Measurements from ENCODE around the gene NFIA.

Gene NFIA

GRCh38 chr1:61238359-61238665 is 156.0 kb downstream of the NFIA start:
- H3K27ac Mint-ChIP-seq, result no peak overlapping the region
- H3K9me3 Mint-ChIP-seq (ENCODE audit: low read depth), result no peaks in the 10 kb centered on the region
- peaks cover 3% of the 10 kb centered on the region for H3K27me3 Mint-ChIP-seq
- no peaks in the 10 kb centered on the region for H3K4me1 Mint-ChIP-seq (ENCODE audit: low read depth)
- peaks cover 2% of the 10 kb centered on the region for H3K36me3 Mint-ChIP-seq
- no peak overlapping the region for H3K4me3 Mint-ChIP-seq

GRCh38 chr1:61240878-61241277 is 158.5 kb downstream of the NFIA start:
- Mint-ChIP-seq H3K4me1 (ENCODE audit: low read depth) (no peaks in the 10 kb centered on the region), H3K9me3 (ENCODE audit: low read depth) (no peaks in the 10 kb centered on the region)

DNA sequence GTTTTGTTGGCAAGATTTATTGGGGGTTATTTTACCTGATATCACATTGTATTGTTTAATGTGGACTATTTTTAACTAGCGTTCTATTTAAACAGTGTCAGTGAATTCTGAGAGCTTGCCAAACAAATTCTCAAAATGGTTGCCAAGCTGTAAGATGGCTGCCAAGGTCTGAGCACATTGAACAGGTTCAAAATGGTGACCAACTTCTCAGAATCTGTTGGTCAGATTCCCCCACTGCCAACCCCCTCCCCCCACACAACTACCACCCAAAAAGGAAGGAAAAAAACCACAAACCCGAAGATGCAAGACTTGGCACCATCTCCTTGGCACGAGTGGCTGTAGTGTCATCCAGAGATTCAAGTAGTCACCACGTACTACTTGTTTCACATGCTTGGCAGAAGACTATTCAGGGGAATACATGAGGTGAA is 159.1 kb downstream of the NFIA start:
- Mint-ChIP-seq H3K4me1 (ENCODE audit: low read depth) (no peaks in the 10 kb centered on the region), H3K27ac (no peak overlapping the region)

More at GRCh38 chr1:61240878-61241277, 158.5 kb downstream of the NFIA start:
- Mint-ChIP-seq H3K36me3 (no peaks in the 10 kb centered on the region), H3K4me3 (no peak overlapping the region), H3K27ac (no peak overlapping the region), H3K27me3 (no peaks in the 10 kb centered on the region)

GRCh38 chr1:61241973-61242381 is 159.6 kb downstream of the NFIA start:
- H3K4me3 Mint-ChIP-seq, result no peak overlapping the region
- H3K27ac Mint-ChIP-seq, result no peak overlapping the region
- H3K27me3 Mint-ChIP-seq, result no peaks in the 10 kb centered on the region
- H3K4me1 Mint-ChIP-seq (ENCODE audit: low read depth), result no peaks in the 10 kb centered on the region
- H3K9me3 Mint-ChIP-seq (ENCODE audit: low read depth), result no peaks in the 10 kb centered on the region
- peaks cover 3% of the 10 kb centered on the region for H3K36me3 Mint-ChIP-seq

More for the DNA sequence above, 159.1 kb downstream of the NFIA start:
- H3K9me3 Mint-ChIP-seq (ENCODE audit: low read depth), result no peaks in the 10 kb centered on the region
- no peak overlapping the region for H3K4me3 Mint-ChIP-seq
- H3K27me3 Mint-ChIP-seq, result no peaks in the 10 kb centered on the region
- peaks cover 3% of the 10 kb centered on the region for H3K36me3 Mint-ChIP-seq

DNA sequence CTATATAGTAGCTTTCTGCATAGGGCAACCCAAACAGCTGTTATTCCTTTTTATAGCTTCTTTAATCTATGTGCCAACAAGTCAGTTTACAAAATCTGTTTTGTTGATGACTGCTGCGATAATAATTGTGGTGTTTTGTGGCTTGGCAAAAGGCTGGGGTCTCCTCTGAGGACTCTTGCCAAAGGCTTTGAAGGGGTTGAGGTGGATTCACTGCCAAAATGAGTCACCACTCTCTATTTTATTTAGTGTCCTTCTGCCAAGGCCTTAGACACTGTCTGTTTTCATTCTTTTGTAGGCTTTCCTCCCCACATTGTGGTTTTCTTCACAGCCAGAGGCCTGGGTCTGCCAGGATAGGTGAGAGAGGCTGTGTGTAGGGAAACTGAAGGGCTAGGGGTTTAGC is 161.8 kb downstream of the NFIA start:
- Mint-ChIP-seq H3K4me1 (ENCODE audit: low read depth) (no peaks in the 10 kb centered on the region), H3K27ac (no peak overlapping the region), H3K27me3 (no peaks in the 10 kb centered on the region), H3K4me3 (no peak overlapping the region), H3K9me3 (ENCODE audit: low read depth) (no peaks in the 10 kb centered on the region), H3K36me3 (peaks cover 3% of the 10 kb centered on the region)

GRCh38 chr1:61245696-61246400 is 163.5 kb downstream of the NFIA start:
- Mint-ChIP-seq H3K4me3 (no peak overlapping the region), H3K36me3 (peaks cover 3% of the 10 kb centered on the region)

DNA sequence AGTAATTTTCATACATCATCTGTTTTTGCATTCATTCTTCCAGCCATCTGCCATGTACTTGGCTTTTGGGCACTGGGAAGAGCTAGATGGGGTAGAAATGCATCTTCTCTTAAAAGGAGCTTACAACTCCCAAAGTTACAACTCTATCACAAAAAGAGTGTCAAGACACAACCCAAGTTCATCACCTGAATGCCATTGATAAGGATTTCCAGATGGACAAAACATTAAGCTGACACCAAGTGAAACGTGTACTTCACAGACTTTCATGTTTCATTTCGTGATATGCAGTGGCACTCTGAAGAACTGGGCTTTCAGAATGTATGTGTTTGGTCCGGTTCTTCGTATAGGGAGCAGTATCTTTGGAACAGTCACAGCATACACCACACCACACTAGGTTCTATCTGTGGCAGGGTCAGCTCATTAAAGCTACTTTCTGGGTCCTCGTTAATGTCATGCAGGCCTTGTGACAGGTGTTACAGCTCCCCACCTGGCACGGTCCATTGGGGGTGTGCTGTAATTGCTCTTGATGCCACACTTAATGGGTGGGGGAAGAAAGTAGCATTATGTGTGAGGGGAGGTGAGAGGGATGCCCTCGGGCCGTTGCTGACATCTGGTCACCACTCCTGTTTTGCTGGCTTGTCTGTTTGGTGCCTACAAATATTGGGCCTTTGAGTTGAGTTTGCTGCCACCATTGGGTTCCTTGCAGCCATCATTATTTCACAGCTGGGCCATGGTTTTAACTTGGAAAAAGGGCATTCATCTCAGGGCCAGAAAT is 164.9 kb downstream of the NFIA start:
- no peaks in the 10 kb centered on the region for H3K27me3 Mint-ChIP-seq

More at GRCh38 chr1:61245696-61246400, 163.5 kb downstream of the NFIA start:
- H3K4me1 Mint-ChIP-seq (ENCODE audit: low read depth), result no peaks in the 10 kb centered on the region
- H3K9me3 Mint-ChIP-seq (ENCODE audit: low read depth), result no peaks in the 10 kb centered on the region
- H3K27ac Mint-ChIP-seq, result no peak overlapping the region
- H3K27me3 Mint-ChIP-seq, result no peaks in the 10 kb centered on the region

GRCh38 chr1:61247881-61248752 is 165.8 kb downstream of the NFIA start:
- no peak overlapping the region for H3K4me3 Mint-ChIP-seq
- H3K27me3 Mint-ChIP-seq, result no peaks in the 10 kb centered on the region
- H3K27ac Mint-ChIP-seq, result no peak overlapping the region
- H3K36me3 Mint-ChIP-seq, result peaks cover 3% of the 10 kb centered on the region
- no peaks in the 10 kb centered on the region for H3K9me3 Mint-ChIP-seq (ENCODE audit: low read depth)
- peaks cover 2% of the 10 kb centered on the region for H3K4me1 Mint-ChIP-seq (ENCODE audit: low read depth)

More for the DNA sequence above, 164.9 kb downstream of the NFIA start:
- no peak overlapping the region for H3K27ac Mint-ChIP-seq
- H3K4me3 Mint-ChIP-seq, result no peak overlapping the region
- H3K9me3 Mint-ChIP-seq (ENCODE audit: low read depth), result no peaks in the 10 kb centered on the region
- H3K36me3 Mint-ChIP-seq, result peaks cover 3% of the 10 kb centered on the region
- H3K4me1 Mint-ChIP-seq (ENCODE audit: low read depth), result no peaks in the 10 kb centered on the region

GRCh38 chr1:61250933-61251332 is 168.6 kb downstream of the NFIA start:
- Mint-ChIP-seq H3K27me3 (no peaks in the 10 kb centered on the region), H3K4me3 (no peak overlapping the region), H3K9me3 (ENCODE audit: low read depth) (no peaks in the 10 kb centered on the region), H3K27ac (no peak overlapping the region), H3K4me1 (ENCODE audit: low read depth) (peaks cover 9% of the 10 kb centered on the region), H3K36me3 (peaks cover 3% of the 10 kb centered on the region)

GRCh38 chr1:61253059-61253735 is 170.8 kb downstream of the NFIA start:
- no peaks in the 10 kb centered on the region for H3K9me3 Mint-ChIP-seq (ENCODE audit: low read depth)
- H3K36me3 Mint-ChIP-seq, result no peaks in the 10 kb centered on the region
- H3K4me3 Mint-ChIP-seq, result no peak overlapping the region
- H3K27ac Mint-ChIP-seq, result no peak overlapping the region
- peaks cover 9% of the 10 kb centered on the region for H3K4me1 Mint-ChIP-seq (ENCODE audit: low read depth)
- H3K27me3 Mint-ChIP-seq, result no peaks in the 10 kb centered on the region

- Mint-ChIP-seq H3K4me1 (ENCODE audit: low read depth) (peaks cover 9% of the 10 kb centered on the region), H3K27me3 (no peaks in the 10 kb centered on the region), H3K9me3 (ENCODE audit: low read depth) (no peaks in the 10 kb centered on the region), H3K4me3 (no peak overlapping the region), H3K36me3 (no peaks in the 10 kb centered on the region), H3K27ac (no peak overlapping the region)
Observed at GRCh38 chr1:61253912-61254633, 171.7 kb downstream of the NFIA start.

DNA sequence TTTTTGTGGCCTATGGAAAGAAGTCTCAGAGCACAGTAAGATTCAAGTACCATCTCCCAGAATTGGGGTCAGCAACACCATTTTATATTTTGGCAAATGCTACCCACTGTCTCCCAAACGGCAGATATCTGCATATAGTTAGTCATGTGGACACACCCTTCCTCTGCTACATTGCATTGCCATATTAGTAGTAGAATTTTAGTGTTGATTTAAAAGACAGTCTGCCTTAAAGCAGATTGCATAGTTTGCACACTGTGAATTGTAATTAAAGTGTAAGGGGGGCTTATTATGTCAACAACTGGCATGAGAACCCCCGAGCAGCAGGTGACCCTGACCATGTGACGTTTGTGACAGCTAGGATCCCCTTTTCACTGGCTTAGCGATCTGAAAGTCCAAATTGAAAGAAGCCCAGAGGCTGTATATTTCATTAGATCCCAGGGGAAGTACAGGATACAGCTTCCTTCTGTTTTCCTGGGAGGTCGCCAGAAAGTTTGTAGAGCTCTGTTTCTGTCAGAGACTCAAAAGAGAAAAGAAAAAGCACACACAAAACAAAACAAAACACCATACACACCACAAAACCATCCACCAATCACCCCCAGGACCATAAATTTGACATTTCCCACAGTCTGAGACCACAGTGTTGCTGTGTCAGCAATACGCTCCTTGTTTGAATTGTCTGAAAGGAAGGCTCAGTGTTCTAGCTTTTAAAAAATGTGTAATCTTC is 172.4 kb downstream of the NFIA start:
- Mint-ChIP-seq H3K4me1 (ENCODE audit: low read depth) (peaks cover 9% of the 10 kb centered on the region), H3K9me3 (ENCODE audit: low read depth) (no peaks in the 10 kb centered on the region), H3K27me3 (no peaks in the 10 kb centered on the region), H3K4me3 (no peak overlapping the region), H3K27ac (no peak overlapping the region), H3K36me3 (no peaks in the 10 kb centered on the region)

DNA sequence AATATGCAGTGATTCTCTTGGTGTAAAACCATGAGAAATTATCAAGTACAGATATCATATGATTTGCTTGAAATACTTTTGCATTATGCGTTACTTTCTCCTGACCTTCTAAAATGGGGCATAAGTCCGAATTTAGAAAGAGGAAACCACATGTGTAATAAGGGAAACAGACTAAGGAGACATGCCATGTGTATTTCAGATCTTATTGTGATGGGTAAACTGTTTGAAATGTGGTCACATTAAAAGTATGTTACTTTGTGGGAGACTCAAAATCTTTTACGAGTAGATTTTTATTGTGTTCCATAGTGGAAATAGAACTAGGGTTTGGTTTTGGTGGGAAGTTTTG is 173.0 kb downstream of the NFIA start:
- Mint-ChIP-seq H3K36me3 (no peaks in the 10 kb centered on the region), H3K9me3 (ENCODE audit: low read depth) (no peaks in the 10 kb centered on the region), H3K4me1 (ENCODE audit: low read depth) (peaks cover 9% of the 10 kb centered on the region), H3K27me3 (no peaks in the 10 kb centered on the region), H3K4me3 (no peak overlapping the region), H3K27ac (no peak overlapping the region)
